ENCODE measurements around the gene ADGRG6. TPM values are rescaled to one million over a fixed set of nuclear protein-coding genes. Genes with fewer than 3 reads are reported as not detected.
"Not testable (repeated sequence)": the region's sequence is repeated elsewhere in the genome, so short reads cannot be mapped to it uniquely, and the experiment has no call there.

Gene ADGRG6
- total and polyA plus RNA-seq, 8 donors: 1.1 to 102 (median 8.9) TPM

DNA sequence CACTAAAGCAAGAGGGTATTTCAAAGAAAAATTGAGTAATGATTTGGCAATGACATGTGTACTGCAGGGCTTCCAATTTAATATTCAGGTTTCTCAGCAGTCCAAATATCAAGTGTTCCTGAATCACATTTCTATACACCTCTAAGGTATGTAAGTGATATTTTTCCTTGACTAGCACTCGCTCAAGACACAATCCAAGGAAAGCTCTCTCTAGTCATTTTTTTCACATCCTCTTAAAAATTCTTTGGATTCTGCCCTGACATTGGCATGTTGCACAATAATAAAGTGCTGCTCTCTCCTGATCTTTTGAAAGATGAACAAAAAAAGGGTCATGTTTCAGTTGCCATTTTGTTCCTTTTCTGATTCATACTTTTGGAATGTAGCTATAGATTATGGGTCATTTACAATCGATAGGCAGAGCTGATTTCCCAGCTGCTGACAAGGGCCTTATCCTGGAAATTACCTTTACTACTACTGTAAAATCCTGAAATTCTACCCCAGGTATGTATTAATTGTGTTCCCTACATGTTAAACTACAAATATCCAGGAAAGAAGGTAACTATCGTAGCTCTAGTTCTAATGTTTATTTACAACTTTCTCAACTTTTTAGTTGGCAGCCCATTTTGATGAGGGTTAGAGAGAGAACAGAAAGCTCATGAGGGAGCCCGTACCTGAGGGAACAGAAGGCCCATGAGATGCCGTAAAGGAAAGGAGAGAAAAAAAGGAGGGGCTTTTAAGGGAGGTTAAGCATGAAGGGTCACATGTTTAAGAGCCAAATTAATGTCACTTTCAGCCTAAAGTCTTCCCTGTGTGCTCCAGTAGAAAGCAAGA is 22.2 kb upstream of the ADGRG6 start:
- no peaks in the 10 kb centered on the region for H3K27me3 ChIP-seq
- no peak for DNase-seq
- no peak overlapping the region for H3K4me3 ChIP-seq
- no peaks in the 10 kb centered on the region for H3K4me1 ChIP-seq
- H3K36me3 ChIP-seq: no peaks in the 10 kb centered on the region
- TF ChIP-seq EP300 (IDR thresholded peaks at IDR 0.05): no peak
- TF ChIP-seq, protein P1, sequence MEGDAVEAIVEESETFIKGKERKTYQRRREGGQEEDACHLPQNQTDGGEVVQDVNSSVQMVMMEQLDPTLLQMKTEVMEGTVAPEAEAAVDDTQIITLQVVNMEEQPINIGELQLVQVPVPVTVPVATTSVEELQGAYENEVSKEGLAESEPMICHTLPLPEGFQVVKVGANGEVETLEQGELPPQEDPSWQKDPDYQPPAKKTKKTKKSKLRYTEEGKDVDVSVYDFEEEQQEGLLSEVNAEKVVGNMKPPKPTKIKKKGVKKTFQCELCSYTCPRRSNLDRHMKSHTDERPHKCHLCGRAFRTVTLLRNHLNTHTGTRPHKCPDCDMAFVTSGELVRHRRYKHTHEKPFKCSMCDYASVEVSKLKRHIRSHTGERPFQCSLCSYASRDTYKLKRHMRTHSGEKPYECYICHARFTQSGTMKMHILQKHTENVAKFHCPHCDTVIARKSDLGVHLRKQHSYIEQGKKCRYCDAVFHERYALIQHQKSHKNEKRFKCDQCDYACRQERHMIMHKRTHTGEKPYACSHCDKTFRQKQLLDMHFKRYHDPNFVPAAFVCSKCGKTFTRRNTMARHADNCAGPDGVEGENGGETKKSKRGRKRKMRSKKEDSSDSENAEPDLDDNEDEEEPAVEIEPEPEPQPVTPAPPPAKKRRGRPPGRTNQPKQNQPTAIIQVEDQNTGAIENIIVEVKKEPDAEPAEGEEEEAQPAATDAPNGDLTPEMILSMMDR (IDR thresholded peaks at IDR 0.05): no peak
- H3K9me3 ChIP-seq: peaks cover 0 to 9% (median 0%) of the 10 kb centered on the region in 4 donors
- H3K27ac ChIP-seq: no peak overlapping the region
- 71 to 78% (median 73%) methylated on average over 5 of the region's 5 CpGs for WGBS, 5 donors
- intact Hi-C loops (cut with DNase I; ENCODE audit: low total_unique reads): no loop called here

DNA sequence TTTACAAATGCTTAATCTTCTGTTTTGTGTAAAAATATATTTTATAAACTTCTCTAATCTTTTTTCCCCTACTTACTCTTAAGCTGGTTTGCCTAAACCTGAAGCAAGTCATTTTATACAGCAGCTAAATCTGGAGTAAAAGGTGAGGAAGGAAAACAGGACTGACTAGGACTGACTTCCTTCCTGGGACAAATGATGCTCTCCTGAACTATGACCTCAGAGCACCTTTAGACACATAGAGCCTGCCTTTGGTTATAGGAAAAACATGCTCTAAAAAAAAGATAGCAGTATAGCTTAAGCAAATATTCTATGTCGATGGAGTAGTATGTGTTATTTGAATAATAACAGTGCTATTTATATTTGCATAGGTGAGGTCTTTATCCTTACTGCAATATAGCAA is 21.5 kb upstream of the ADGRG6 start:
- no peaks in the 10 kb centered on the region for H3K27me3 ChIP-seq
- peaks cover 0 to 9% (median 0%) of the 10 kb centered on the region in 4 donors for H3K9me3 ChIP-seq
- no peaks in the 10 kb centered on the region for H3K4me1 ChIP-seq
- H3K36me3 ChIP-seq: no peaks in the 10 kb centered on the region
- no peak for DNase-seq
- 39 to 76% (median 51%) methylated on average over 1 of the region's 1 CpG for WGBS, 5 donors
- no peak overlapping the region for H3K4me3 ChIP-seq
- TF ChIP-seq, protein P1 (IDR thresholded peaks at IDR 0.05): no peak
- TF ChIP-seq POLR2AphosphoS5 (IDR thresholded peaks at IDR 0.05): no peak
- no peak for TF ChIP-seq EP300 (IDR thresholded peaks at IDR 0.05)
- no peak for TF ChIP-seq POLR2A (IDR thresholded peaks at IDR 0.05)
- H3K27ac ChIP-seq: no peak overlapping the region
- intact Hi-C loops (cut with DNase I; ENCODE audit: low total_unique reads): no loop called here

DNA sequence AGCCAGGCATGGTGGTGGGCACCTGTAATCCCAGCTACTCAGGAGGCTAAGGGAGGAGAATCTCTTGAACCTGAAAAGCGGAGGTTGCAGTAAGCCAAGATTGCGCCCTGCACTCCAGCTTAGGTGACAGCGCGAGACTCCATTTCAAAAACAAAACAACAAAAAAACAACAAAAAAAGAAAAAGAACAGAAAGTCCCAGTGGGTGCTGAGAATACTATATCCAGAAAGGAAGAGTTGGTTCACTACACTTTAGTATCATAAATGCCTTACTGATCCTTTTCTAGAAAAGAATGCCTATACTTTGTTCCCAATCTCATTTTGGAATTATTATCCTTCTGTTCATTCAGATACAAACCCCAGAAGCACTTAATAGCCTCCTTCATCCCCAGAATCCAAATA is 20.9 kb upstream of the ADGRG6 start:
- Histone ChIP-seq H3K9me3 (peaks cover 0 to 9% (median 0%) of the 10 kb centered on the region in 4 donors), H3K27me3 (no peaks in the 10 kb centered on the region), H3K4me1 (no peaks in the 10 kb centered on the region), H3K27ac (no peak overlapping the region), H3K4me3 (no peak overlapping the region), H3K36me3 (no peaks in the 10 kb centered on the region)
- no peak for TF ChIP-seq POLR2AphosphoS5 (IDR thresholded peaks at IDR 0.05)
- TF ChIP-seq POLR2A (IDR thresholded peaks at IDR 0.05): no peak
- DNase-seq: no peak
- 96 to 100% (median 98%) methylated on average over 4 of the region's 4 CpGs for WGBS, 5 donors
- intact Hi-C loops (cut with DNase I; ENCODE audit: low total_unique reads): no loop called here

DNA sequence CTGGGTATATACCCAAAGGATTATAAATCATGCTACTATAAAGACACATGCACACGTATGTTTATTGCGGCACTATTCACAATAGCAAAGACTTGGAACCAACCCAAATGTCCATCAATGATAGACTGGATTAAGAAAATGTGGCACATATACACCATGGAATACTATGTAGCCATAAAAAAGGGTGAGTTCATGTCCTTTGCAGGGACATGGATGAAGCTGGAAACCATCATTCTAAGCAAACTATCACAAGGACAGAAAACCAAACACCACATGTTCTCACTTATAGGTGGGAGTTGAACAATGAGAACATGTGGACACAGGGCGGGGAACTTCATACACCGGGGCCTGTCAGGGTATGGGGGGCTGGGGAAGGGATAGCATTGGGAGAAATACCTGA is 18.7 kb upstream of the ADGRG6 start:
- H3K27ac ChIP-seq; DNase-seq; H3K4me3 ChIP-seq; H3K4me1 ChIP-seq; H3K9me3 ChIP-seq; H3K27me3 ChIP-seq; H3K36me3 ChIP-seq; intact Hi-C loops (cut with DNase I; ENCODE audit: low total_unique reads): not testable (repeated sequence)
- WGBS, 5 donors: 93 to 99% (median 97%) methylated on average over 2 to 4 of the region's 4 CpGs

DNA sequence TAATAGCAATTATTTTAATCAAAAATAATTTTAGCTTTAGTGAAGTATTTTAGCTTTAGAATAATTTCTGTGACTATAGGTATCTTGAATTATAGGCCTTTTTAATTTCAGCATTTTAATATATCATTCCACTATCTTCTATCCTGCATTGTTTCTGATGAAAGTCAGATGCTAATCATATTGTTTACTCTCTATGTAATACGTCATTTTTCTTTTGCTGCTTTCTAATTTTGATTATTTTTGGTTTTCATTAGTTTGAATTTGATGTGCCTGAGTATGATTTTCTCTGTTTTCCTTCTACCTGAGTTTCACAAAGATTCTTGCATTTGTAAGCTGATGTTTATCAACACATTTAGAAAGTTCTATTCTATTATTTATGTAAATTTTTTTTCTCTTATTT is 17.4 kb upstream of the ADGRG6 start:
- Histone ChIP-seq H3K36me3 (no peaks in the 10 kb centered on the region), H3K4me3 (no peak overlapping the region), H3K27ac (no peak overlapping the region), H3K9me3 (peaks cover 0 to 9% (median 0%) of the 10 kb centered on the region in 4 donors), H3K27me3 (no peaks in the 10 kb centered on the region), H3K4me1 (no peaks in the 10 kb centered on the region)
- TF ChIP-seq, protein P1 (IDR thresholded peaks at IDR 0.05): no peak
- TF ChIP-seq EP300 (IDR thresholded peaks at IDR 0.05) (no peak), POLR2AphosphoS5 (IDR thresholded peaks at IDR 0.05) (no peak), POLR2A (IDR thresholded peaks at IDR 0.05) (no peak)
- intact Hi-C loops (cut with DNase I; ENCODE audit: low total_unique reads): no loop called here
- whole genome bisulfite sequencing, 5 donors: 67 to 85% (median 75%) methylated on average over 1 of the region's 1 CpG
- DNase-seq: no peak
